HepG2 (cell line): ENCODE measurements around the gene IFT172. TPM values are rescaled to one million over a fixed set of nuclear protein-coding genes. Genes with fewer than 3 reads are reported as not detected.

Experiments
- HBP1 ChIP-seq: IDR thresholded peaks from 2 replicates; pipeline ENCODE4 v1.6.1; 2016; ENCODE audit warnings: low read depth, control low read depth
- HMGA1 ChIP-seq: sonication (generic); formaldehyde crosslinking; conservative IDR thresholded peaks from 2 replicates; pipeline ENCODE4 v1.4.0; 2020; ENCODE audit warnings: missing genetic modification reagents
- HMGXB4 ChIP-seq, 2 experiments: sonication (generic) in 1 of 2; formaldehyde crosslinking in 1 of 2; IDR thresholded peaks; 2 replicates each; pipeline versions ENCODE4 v1.4.0 to v1.6.1; 2018 to 2020; ENCODE audit warnings: missing genetic modification reagents in 2 of 2, borderline replicate concordance in 1 of 2, low read depth in 1 of 2, mild to moderate bottlenecking in 1 of 2, missing biosample characterization in 1 of 2
- HNRNPL ChIP-seq: fragments of 200-400 bp; formaldehyde crosslinking; IDR thresholded peaks from 2 replicates; pipeline ENCODE4 v1.6.1; 2017; ENCODE audit warnings: mild to moderate bottlenecking, low read depth, low read length
- HOXA7 ChIP-seq: sonication (generic); formaldehyde crosslinking; IDR thresholded peaks from 2 replicates; pipeline ENCODE4 v1.8.1; 2022; ENCODE audit warnings: mild to moderate bottlenecking, missing genetic modification reagents, moderate library complexity
- KAT2B ChIP-seq: fragments of 150-350 bp; IDR thresholded peaks from 2 replicates; pipeline ENCODE4 v1.6.1; 2014; ENCODE audit warnings: low read depth, low read length, borderline replicate concordance
- KAT8 ChIP-seq: IDR thresholded peaks from 2 replicates; pipeline ENCODE4 v1.6.1; 2016; ENCODE audit warnings: missing genetic modification reagents, missing compliant biosample characterization
- MXD1 ChIP-seq: sonication (generic); formaldehyde crosslinking; IDR thresholded peaks from 2 replicates; pipeline ENCODE4 v1.4.0; 2020; ENCODE audit warnings: mild to moderate bottlenecking, missing genetic modification reagents
- NBN ChIP-seq: fragments of 450-650 bp; conservative IDR thresholded peaks from 2 replicates; pipeline ENCODE4 v1.6.1; 2017
- POGZ ChIP-seq: sonication (generic); formaldehyde crosslinking; IDR thresholded peaks from 2 replicates; pipeline ENCODE4 v1.4.0; 2020; ENCODE audit warnings: mild to moderate bottlenecking, missing genetic modification reagents
- RNF2 ChIP-seq: fragments of 450-650 bp; conservative IDR thresholded peaks from 2 replicates; pipeline ENCODE4 v1.6.1; 2016; ENCODE audit warnings: low read depth
- TEAD3 ChIP-seq: optimal IDR thresholded peaks from 2 replicates; pipeline ENCODE3; 2016; ENCODE audit warnings: borderline replicate concordance
- ZFP36L1 ChIP-seq: sonication (generic); formaldehyde crosslinking; IDR thresholded peaks from 2 replicates; pipeline ENCODE4 v1.8.0; 2022; ENCODE audit warnings: mild to moderate bottlenecking, missing genetic modification reagents, moderate library complexity
- ZFY ChIP-seq: sonication (generic); formaldehyde crosslinking; IDR thresholded peaks from 2 replicates; pipeline ENCODE4 v1.4.0; 2020; ENCODE audit warnings: missing genetic modification reagents
- ZNF121 ChIP-seq: sonication (generic); formaldehyde crosslinking; IDR thresholded peaks from 2 replicates; pipeline ENCODE4 v1.5.0; 2020; ENCODE audit warnings: mild to moderate bottlenecking, missing genetic modification reagents
- ZNF160 ChIP-seq: sonication (generic); formaldehyde crosslinking; IDR thresholded peaks from 2 replicates; pipeline ENCODE4 v1.8.0; 2022; ENCODE audit warnings: mild to moderate bottlenecking, inconsistent platforms, missing genetic modification reagents
- ZNF317 ChIP-seq: sonication (generic); formaldehyde crosslinking; IDR thresholded peaks from 2 replicates; pipeline ENCODE4 v1.5.0; 2020; ENCODE audit warnings: mild to moderate bottlenecking, missing genetic modification reagents
- ZNF512B ChIP-seq: sonication (generic); formaldehyde crosslinking; IDR thresholded peaks from 2 replicates; pipeline ENCODE4 v1.5.1; 2020; ENCODE audit warnings: missing genetic modification reagents, mild to moderate bottlenecking, borderline replicate concordance
- ZNF572 ChIP-seq: sonication (generic); formaldehyde crosslinking; IDR thresholded peaks from 2 replicates; pipeline ENCODE4 v1.5.1; 2020; ENCODE audit warnings: mild to moderate bottlenecking, missing genetic modification reagents
- ZNF589 ChIP-seq: sonication (generic); formaldehyde crosslinking; conservative IDR thresholded peaks from 2 replicates; pipeline ENCODE4 v1.8.0; 2022; ENCODE audit warnings: mild to moderate bottlenecking, moderate library complexity, missing genetic modification reagents
- ZNF703 ChIP-seq: sonication (generic); formaldehyde crosslinking; IDR thresholded peaks from 2 replicates; pipeline ENCODE4 v1.5.1; 2020; ENCODE audit warnings: missing genetic modification reagents, mild to moderate bottlenecking, moderate library complexity, borderline replicate concordance
- ZNF790 ChIP-seq: sonication (generic); formaldehyde crosslinking; IDR thresholded peaks from 2 replicates; pipeline ENCODE4 v1.8.0; 2022; ENCODE audit warnings: missing genetic modification reagents, mild to moderate bottlenecking, borderline replicate concordance
- ZNF879 ChIP-seq: sonication (generic); formaldehyde crosslinking; IDR thresholded peaks from 2 replicates; pipeline ENCODE4 v1.8.1; 2023; ENCODE audit warnings: missing genetic modification reagents
- ZSCAN25 ChIP-seq: sonication (generic); formaldehyde crosslinking; IDR thresholded peaks from 2 replicates; pipeline ENCODE4 v1.8.0; 2022; ENCODE audit warnings: mild to moderate bottlenecking, missing genetic modification reagents
- polyA plus RNA-seq, 8 experiments: library from polyadenylated mRNA; depleted of rRNA in 3 of 8; stranded (reverse) in 7 of 8; unstranded in 1 of 8; fragments of >200 nt; fragmentation: Illumina TruSeq in 4 of 8; extraction: Trizol in 4 of 8; gene quantifications; 2 replicates each; pipeline versions ENCODE4 v1.2.1 to v1.2.3, GENCODE V29; 2011 to 2016; ENCODE audit warnings: low read depth in 4 of 8, missing spikeins in 1 of 8, mixed read lengths in 1 of 8; ENCODE audit not compliant: insufficient read depth in 1 of 8
- total RNA-seq, 5 experiments: library from RNA; depleted of rRNA; stranded (reverse); fragments of >200 nt; fragmentation: Illumina TruSeq; extraction: Trizol; gene quantifications; 2 replicates each; pipeline ENCODE4 v1.2.3, GENCODE V29; 2016; ENCODE audit warnings: low read depth in 1 of 5

The IFT172 gene
- total and polyA plus RNA-seq, 2 of the 13 experiments (the other 11 are each of a cell fraction or from before 2014, with no cell fraction given), result 21.6 to 35.7 TPM

GRCh38 chr2:27496357-27497287 lies 7.1 kb upstream of the IFT172 start, which contains the start of gene GCKR (continued):
- peak; percentile 92 for TF ChIP-seq ZFP36L1 (CRISPR knock-in tag)
- TF ChIP-seq RNF2, result 0 out of 2 replicates have a peak, but pooled peaks have one; percentile 22
- TF ChIP-seq HMGA1 (CRISPR knock-in tag), result no peak
- TF ChIP-seq ZFY (CRISPR knock-in tag), result peak; percentile 91
- TF ChIP-seq ZSCAN25 (CRISPR knock-in tag), result peak; percentile 25
- TF ChIP-seq HNRNPL, result peak; percentile 85
- no peak; the same call in 1 of the 2 replicates for TF ChIP-seq HBP1 (CRISPR knock-in tag)
- TF ChIP-seq POGZ (CRISPR knock-in tag), result peak; percentile 70; the same call in 1 of the 2 replicates
- peak; percentile 82 for TF ChIP-seq ZNF160 (CRISPR knock-in tag)
- no peak for TF ChIP-seq ZNF703 (CRISPR knock-in tag)
- no peak for TF ChIP-seq KAT2B
- TF ChIP-seq ZNF512B (CRISPR knock-in tag), result no peak
- TF ChIP-seq ZNF121 (CRISPR knock-in tag), result peak; percentile 89
- TF ChIP-seq ZNF879 (CRISPR knock-in tag), result peak; percentile 92; the same call in 1 of the 2 replicates
- TF ChIP-seq NBN, result no peak
- TF ChIP-seq HMGXB4 (CRISPR knock-in tag; IDR thresholded peaks at IDR 0.05; ENCODE audit: borderline replicate concordance in 1 of 2, low read depth in 1 of 2), result peak; percentile 42 to 87; a peak in 3 of 4 replicates
- TF ChIP-seq HOXA7, result no peak
- TF ChIP-seq ZNF589 (CRISPR knock-in tag), result peak; percentile 94
- no peak for TF ChIP-seq ZNF790 (CRISPR knock-in tag)
- peak; percentile 51 for TF ChIP-seq TEAD3 (CRISPR knock-in tag)
- TF ChIP-seq ZNF572, result peak; percentile 96
- TF ChIP-seq ZNF317 (CRISPR knock-in tag), result peak; percentile 86
- TF ChIP-seq KAT8 (CRISPR knock-in tag), result peak; percentile 83
- TF ChIP-seq MXD1 (CRISPR knock-in tag), result peak; percentile 81
